ENCODE results near the gene TPP1.

TPP1 gene

GRCh38 chr11:6586434-6587359 lies 32.5 kb downstream of the TPP1 start:
- no peak for DNase-seq

- no peak for DNase-seq
Measured at GRCh38 chr11:6584528-6584927, 34.7 kb downstream of the TPP1 start.

DNA sequence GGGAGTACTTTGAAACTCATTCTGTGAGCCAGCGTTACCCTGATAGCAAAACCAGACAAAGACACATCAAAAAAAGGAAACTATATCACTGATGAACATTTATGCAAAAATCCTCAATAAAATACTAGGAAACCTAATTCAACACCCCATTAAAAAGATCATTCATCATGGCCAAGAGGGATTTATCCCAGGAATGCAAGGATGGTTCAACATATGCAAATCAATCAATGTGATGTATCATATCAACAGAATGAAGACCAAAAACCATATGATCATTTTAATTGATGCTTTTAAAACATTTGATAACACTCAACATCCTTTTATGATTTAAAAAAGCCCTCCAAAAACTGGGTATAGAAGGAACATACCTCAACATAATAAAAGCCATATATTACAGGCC lies 35.6 kb downstream of the TPP1 start:
- DNase-seq, result no peak

DNA sequence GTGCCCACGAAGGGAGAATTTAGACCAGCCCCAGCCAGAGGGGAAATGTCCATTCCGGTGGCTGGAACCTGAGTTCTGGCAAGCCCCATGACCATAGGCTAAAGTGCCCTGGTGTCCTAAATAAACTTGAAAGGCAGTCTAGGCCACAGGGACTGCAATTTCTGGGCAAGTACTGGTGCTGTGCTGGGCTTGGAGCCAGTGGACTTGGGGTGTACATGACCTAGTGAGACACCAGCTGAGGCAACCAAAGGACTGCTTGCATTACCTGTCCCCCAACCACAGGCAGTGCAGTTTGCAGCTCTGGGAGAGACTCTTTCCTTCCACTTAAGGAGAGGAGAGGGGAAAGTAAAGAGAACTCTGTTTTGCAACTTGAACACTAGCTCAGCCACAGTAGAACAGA lies 39.5 kb downstream of the TPP1 start:
- no peak for DNase-seq

- no peak for DNase-seq
Measured at GRCh38 chr11:6578134-6578533, 41.1 kb downstream of the TPP1 start.

DNA sequence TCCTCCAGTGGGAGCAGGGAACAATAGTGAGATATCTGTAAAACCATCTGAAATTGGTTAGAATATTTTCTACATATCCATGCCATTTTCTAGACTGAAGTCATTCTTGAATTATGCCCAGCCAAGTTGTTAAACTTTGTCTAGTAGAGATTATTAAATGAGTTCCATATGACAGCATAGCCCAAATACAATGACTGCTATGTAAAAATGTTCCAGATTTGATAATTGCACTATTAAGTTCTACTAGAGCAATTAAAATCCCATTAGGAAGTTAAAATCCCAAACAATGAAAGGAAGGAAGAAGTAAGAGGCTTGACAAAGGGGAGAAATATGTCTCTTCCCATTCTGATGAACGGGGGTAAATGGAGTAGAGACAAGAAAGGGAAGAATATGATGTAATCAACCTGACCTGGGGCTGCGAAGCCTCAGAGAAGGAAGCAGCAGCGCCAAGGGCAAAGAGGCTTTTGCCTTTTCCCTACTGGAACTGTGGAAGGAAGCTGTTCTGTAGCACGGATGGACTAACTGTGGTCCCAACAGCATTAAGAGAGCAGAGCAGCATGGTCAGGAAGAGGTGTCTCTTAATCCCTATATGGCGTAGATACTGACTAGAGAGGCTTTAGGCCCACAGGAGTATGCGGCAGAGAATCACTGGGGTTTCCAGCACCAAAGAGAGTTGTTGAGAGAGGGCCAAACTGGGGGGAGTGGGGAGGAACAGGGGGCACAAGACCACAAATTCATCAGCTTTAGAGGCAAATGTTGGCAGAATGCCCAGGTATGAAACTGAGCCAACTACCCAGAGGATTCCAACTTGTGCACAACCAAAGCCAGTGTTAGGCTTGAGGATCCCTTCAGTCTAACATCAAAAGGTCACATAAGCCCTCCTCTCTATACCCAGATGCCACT lies 42.5 kb downstream of the TPP1 start:
- DNase-seq, result no peak

GRCh38 chr11:6574816-6575715 lies 44.2 kb downstream of the TPP1 start:
- no peak for DNase-seq

GRCh38 chr11:6572215-6572614 lies 47.0 kb downstream of the TPP1 start:
- DNase-seq, result no peak

- no peak for DNase-seq
Measured at GRCh38 chr11:6571434-6572008, 47.7 kb downstream of the TPP1 start.

GRCh38 chr11:6570691-6571427 lies 48.4 kb downstream of the TPP1 start:
- DNase-seq, result no peak

- DNase-seq, result no peak
Measured at GRCh38 chr11:6569706-6570105, 49.5 kb downstream of the TPP1 start.

DNA sequence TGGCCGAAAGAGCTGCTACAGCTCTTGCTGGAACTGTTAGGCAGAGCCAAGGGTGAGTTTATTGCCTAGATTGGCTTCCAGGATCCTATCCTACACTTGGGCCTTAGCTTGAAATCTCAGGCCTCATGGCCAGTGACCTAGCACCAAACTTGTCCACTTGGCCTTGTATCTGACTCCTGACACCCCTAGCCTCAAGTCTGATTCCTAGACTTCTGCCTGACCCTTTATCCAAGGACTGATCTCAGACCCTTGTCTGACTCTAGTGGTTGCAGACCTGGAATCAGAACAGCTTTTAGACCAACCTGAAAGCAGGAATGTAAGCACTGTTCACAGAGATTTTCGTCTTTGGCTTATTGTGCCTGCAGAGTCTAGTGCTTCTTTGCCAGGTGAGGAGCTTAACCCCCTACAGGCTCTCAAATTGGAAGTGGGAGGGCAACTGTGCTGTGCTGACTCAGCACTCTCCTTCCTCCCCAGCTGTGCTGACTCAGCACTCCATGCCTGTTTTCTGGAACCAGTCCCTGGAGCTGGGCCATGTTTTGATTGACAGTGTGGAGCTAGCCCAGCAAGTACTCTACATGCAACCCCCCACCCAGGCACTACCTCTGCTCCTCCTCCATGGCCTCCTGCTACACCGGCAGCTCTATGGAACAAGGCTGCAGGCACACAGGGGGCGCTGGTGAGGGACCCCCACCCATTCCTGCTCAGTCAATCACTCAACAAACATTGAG lies 50.9 kb downstream of the TPP1 start:
- DNase-seq, result no peak

- DNase-seq, result no peak
Measured at GRCh38 chr11:6567371-6567745, 51.9 kb downstream of the TPP1 start.

DNA sequence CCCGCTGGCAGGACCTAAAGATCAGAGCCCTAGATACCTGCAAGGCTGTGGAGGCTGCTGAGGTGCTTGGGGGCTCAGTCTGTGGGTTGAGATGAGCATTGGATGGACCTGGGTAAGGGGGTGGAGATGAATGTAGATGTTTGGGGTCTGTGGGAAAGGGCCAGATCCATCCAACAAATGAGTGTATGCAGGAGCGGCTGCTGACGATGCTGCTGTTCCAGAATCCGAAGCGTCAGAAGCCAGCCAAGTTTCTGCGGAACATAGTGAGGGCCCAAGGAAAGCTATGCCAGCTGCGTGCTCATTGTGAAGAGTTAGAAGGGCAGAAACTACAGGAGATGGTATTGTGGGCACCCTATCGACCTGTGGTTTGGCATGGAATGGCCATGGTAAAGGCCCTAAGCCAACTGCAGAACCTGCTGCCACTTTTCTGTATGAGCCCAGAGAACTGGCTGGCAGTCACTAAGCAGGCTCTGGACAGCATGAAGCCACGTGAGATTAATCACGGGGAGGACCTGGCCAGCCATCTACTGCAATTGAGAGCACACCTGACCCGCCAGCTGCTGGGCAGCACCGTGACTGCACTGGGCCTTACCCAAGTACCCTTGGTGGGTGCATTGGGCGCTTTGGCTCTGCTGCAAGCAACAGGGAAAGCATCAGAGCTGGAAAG lies 52.4 kb downstream of the TPP1 start:
- no peak for DNase-seq

DNA sequence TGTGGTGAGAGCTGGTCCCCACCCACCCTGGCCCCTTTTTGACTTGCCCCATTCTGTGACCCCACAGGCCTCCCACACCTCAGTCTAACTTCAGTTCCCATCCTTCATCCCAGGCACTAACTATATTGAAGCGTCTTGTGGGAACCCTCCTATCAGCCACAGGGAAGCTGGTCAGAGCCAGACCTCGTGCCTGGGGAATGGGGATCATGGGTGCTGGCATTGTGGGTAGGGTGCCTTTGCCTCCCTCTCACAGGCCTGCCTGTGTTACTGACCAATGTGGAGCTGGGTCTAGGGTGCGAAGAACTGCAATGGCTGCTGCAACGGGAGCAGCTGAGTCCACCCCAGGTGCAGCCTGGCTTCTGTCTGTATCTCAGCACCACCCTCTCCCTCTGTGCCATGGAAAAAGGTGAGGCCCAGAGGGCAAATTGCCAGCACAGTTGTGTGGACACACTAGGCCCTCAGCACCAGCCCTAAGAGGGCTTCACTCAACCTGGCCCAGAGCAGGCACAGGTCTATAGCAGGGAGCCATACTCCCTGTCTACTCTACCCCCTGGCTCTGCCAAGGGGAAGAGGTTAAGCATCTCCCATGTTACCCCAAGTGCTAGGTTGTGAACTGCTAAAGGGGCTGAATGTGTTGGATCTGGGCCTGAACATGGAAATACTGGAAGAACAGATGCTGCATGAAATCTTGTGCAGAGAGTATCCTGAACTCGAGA lies 53.1 kb downstream of the TPP1 start:
- no peak for DNase-seq

DNA sequence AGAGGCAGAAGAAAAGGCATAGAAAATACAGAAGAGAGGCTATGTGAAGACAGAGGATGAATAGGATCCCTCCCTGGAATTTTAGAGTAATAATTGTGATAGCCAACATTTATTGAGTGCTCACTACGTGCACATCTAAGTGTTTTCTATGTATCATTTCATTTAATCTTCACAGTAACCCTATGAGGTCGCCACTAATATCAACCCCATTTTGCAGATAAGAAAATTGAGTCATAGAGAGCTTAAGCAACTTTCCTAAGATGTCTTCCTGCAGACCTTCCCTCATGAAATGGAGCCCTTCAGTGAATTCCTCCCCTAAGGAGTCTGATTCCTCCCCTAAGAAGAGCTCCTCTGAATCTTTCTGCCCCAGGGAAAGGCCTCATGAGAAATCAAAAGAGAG lies 53.9 kb downstream of the TPP1 start:
- no peak for DNase-seq

- DNase-seq, result no peak
Measured at GRCh38 chr11:6563667-6564066, 55.6 kb downstream of the TPP1 start.

DNA sequence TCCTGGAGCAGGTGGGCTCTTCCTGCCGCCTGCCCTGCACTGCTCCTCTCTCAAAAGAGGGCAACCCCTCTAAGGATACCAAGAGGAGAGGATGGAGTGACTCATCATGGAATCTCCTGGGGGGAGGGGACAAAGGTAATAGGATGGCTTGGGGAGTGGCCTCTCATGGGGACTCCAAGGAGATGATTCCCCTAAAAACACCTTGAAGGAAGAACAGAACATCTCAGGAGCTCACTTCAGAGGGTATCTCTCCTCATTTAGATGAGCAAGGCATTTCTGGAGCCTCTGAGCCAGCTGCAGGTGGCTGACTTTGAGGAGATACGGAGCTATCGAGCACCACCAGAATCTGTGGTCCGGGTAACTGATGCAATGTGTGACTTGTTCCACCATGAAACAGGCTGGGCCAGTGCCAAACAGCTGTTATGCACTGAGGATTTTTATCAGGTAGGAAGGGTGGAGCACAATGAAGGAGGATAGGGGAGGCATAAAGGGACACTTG lies 56.1 kb downstream of the TPP1 start:
- DNase-seq, result no peak

All from CD4-positive, alpha-beta T cell treated with Interferon alpha-2 for 1 hour (primary cell).